Lower leg skin (tissue), 4 donors: ENCODE data around the gene AGBL1. TPM values are rescaled to one million over a fixed set of nuclear protein-coding genes. Genes with fewer than 3 reads are reported as not detected.

Experiments used
- DNase-seq, 2 donors: peaks; one replicate each; pipeline ENCODE4 v3.0.0-alpha.2; 2019; ENCODE audit warnings: low spot score in 2 of 2
- H3K4me3 ChIP-seq: fragments of 200-600 bp; sonication (generic); 2 replicates; pipeline ENCODE4 v1.5.1; 2017; ENCODE audit warnings: mild to moderate bottlenecking, low read depth; ENCODE audit not compliant: poor library complexity, severe bottlenecking
- POLR2A ChIP-seq, 2 donors: fragments of 450-650 bp; IDR thresholded peaks; one replicate each; pipeline ENCODE4 v1.6.1; 2016 to 2017; ENCODE audit warnings: antibody characterized with exemption in 2 of 2, mild to moderate bottlenecking in 1 of 2, moderate library complexity in 1 of 2
- WGBS, 2 donors: methylation state at CpG; one replicate each; pipeline ENCODE4 v1.1.5; 2018; 5-methylcytosine and 5-hydroxymethylcytosine counted together
- intact Hi-C: fragments of 100-400 bp; cut with DNase I; formaldehyde crosslinking; loops from one replicate; pipeline ENCODE4 v1.15.0; 2023; ENCODE audit warnings: low total_unique reads
- total RNA-seq, 4 donors: library from RNA; depleted of rRNA; stranded (reverse); fragments of >200 nt; gene quantifications; one replicate each; pipeline ENCODE4 v1.1.0, GENCODE V29; 2016
- TF ChIP-seq, protein P1 (sequence below), 3 donors: fragments of 450-650 bp; IDR thresholded peaks; one replicate each; pipeline ENCODE4 v1.5.1; 2016; ENCODE audit warnings: antibody characterized with exemption in 3 of 3, mild to moderate bottlenecking in 3 of 3, moderate library complexity in 2 of 3

Gene AGBL1
- total RNA-seq, 4 donors from 2014 or later: 0.13 to 0.91 TPM; not detected in 2

- no peak for DNase-seq
- intact Hi-C loops: no loop called here
- 53 to 58% methylated on average over 4 of the region's 4 CpGs for WGBS, 2 donors
- TF ChIP-seq, protein P1, sequence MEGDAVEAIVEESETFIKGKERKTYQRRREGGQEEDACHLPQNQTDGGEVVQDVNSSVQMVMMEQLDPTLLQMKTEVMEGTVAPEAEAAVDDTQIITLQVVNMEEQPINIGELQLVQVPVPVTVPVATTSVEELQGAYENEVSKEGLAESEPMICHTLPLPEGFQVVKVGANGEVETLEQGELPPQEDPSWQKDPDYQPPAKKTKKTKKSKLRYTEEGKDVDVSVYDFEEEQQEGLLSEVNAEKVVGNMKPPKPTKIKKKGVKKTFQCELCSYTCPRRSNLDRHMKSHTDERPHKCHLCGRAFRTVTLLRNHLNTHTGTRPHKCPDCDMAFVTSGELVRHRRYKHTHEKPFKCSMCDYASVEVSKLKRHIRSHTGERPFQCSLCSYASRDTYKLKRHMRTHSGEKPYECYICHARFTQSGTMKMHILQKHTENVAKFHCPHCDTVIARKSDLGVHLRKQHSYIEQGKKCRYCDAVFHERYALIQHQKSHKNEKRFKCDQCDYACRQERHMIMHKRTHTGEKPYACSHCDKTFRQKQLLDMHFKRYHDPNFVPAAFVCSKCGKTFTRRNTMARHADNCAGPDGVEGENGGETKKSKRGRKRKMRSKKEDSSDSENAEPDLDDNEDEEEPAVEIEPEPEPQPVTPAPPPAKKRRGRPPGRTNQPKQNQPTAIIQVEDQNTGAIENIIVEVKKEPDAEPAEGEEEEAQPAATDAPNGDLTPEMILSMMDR (IDR thresholded peaks at IDR 0.05): no peak
- TF ChIP-seq POLR2A (IDR thresholded peaks at IDR 0.05): no peak
- no peak overlapping the region for H3K4me3 ChIP-seq
Observed at GRCh38 chr15:86634146-86634545, 554.5 kb downstream of the AGBL1 start.

DNA sequence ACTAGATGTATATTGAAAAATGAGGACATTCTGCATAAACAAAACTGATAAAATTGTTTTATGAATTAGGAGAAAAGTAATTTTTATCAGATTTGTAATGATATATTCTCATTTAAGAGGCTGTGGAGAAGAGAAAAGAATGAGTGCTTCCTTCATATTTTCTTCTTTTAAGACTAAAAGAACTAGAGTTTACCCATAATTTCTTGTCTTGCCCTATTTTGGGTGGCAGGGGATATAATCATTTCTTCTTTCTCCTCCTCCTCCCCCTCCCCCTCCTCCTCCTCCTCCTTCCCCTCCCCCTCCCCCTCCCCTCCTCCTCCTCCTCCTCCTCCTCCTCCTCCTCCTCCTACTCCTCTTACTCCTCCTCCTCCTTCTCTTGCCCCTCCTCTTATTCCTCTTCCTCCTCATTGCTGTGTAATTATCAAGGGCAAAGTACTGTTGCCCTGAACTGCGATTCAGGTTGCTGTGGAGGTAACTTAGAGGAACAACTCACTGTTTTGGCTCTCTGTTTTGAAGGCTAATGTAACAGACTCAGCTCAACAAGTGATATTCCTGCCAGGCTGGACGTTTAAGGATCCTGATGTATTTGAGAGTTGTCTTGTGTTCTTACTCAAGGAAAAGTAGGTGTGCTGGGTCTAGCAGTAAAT, 555.4 kb downstream of the AGBL1 start:
- intact Hi-C loops: no loop called here
- no peak for DNase-seq
- no peak for TF ChIP-seq POLR2A (IDR thresholded peaks at IDR 0.05)
- 67 to 77% methylated on average over 2 of the region's 2 CpGs for WGBS, 2 donors
- H3K4me3 ChIP-seq: no peak overlapping the region

DNA sequence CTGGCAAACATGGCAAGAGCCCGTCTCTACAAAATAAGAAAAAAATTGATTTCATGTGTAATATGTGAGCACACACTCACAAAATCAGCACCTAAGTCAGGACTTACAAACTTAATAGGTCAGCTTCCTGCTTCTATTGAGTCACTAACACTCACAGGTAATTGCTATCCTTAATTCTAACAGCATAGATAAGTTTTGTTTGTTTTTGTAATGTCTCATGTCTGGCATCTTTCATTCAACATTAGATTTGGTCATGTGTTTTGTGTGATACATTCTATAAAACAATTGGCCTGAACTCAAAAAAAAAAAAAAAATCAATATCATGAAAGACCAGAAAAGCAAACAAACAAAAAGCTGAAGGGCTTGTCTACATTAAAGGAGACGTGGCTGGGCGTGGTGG, 564.7 kb downstream of the AGBL1 start:
- intact Hi-C loops: no loop called here
- TF ChIP-seq, protein P1 (IDR thresholded peaks at IDR 0.05): no peak
- TF ChIP-seq POLR2A (IDR thresholded peaks at IDR 0.05): no peak
- H3K4me3 ChIP-seq: no peak overlapping the region
- WGBS, 2 donors: 69 to 73% methylated on average over 3 of the region's 3 CpGs
- no peak for DNase-seq

DNA sequence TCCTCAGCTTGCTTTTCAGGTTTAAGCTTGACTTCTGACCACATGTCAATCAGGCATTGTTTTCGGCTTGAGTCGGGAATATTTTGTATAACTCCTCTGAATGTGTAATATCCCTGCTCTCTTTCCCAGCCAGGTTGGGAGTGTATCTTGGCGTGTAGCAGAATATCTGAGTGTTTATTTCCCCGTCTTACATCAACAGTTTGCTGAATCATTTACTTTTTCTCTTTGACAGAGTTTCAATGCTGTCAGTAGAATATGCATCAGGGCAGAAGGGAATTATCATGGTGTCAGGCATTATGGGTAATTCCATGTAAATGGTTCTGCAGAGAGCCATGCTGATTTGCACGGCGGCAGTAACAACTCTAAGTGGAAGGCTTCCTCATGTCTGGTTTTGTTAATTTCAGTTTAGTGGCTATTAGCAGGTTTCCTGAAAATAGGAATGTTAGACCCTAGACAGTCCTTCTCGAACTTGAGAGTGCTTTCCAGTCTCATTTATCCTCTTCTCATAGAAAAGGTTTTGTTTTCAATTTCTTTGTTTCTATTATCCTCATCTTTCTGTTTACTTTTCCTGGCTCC, 566.3 kb downstream of the AGBL1 start:
- WGBS, 2 donors: 68 to 70% methylated on average over 7 of the region's 7 CpGs
- intact Hi-C loops: no loop called here
- TF ChIP-seq, protein P1 (IDR thresholded peaks at IDR 0.05): no peak
- no peak for TF ChIP-seq POLR2A (IDR thresholded peaks at IDR 0.05)
- no peak overlapping the region for H3K4me3 ChIP-seq
- DNase-seq: no peak

DNA sequence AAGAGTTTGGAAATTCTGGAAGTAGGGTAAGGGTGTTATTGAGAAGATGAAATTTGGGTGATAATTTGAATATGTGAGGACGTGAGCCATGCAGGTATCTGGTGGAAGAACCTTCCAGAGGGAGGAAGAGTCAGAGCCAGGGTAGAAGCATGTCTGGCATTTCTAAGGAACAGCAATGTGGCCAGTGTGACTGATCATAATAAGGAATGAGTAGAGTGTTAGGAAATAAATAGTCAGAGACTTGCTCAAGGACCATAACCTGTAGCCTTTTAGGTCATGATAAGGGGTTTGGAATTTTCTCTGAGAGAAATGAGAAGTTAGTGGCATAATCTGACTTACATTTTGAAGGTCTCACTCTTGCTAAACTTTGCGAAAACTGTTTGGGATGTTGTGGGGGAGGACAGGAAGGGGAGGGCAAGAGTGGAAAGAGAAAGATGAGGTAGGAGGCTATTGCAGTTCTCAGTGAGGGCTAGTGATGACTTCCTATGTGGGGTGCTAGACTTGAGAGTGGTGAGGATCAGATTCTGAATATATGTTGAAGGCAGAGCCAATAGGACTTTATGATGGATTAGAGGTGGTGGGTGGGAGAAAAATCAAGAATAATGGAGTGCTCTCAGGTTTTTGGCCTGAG, 568.3 kb downstream of the AGBL1 start:
- TF ChIP-seq, protein P1 (IDR thresholded peaks at IDR 0.05): no peak
- no peak for TF ChIP-seq POLR2A (IDR thresholded peaks at IDR 0.05)
- intact Hi-C loops: no loop called here
- no peak for DNase-seq
- no peak overlapping the region for H3K4me3 ChIP-seq
- 83 to 87% methylated on average over 2 of the region's 2 CpGs for WGBS, 2 donors

GRCh38 chr15:86649277-86649676, 569.6 kb downstream of the AGBL1 start:
- TF ChIP-seq POLR2A (IDR thresholded peaks at IDR 0.05): no peak
- TF ChIP-seq, protein P1 (IDR thresholded peaks at IDR 0.05): no peak
- H3K4me3 ChIP-seq: no peak overlapping the region
- no peak for DNase-seq
- intact Hi-C loops: no loop called here
